Heart right ventricle (tissue), 16 donors: ENCODE data around the gene FAM184A. TPM values are rescaled to one million over a fixed set of nuclear protein-coding genes. Genes with fewer than 3 reads are reported as not detected.

Source experiments
- ATAC-seq, 8 donors: fragments of 200-7000 bp; cut with Tn5 transposase; one replicate each; pipeline ENCODE4 v1.9.1; 2020; ENCODE audit warnings: mild to moderate bottlenecking in 8 of 8, moderate library complexity in 8 of 8, moderate number of reproducible peaks in 1 of 8
- DNase-seq, 2 donors: peaks; one replicate each; pipeline ENCODE4 v3.0.0-alpha.2; 2020
- H3K27ac ChIP-seq, 10 donors: fragments of 200-600 bp; sonication (generic) in 2 of 10; one replicate each; pipeline versions ENCODE4 v1.5.0 to v1.8.0; 2020 to 2022; ENCODE audit warnings: mild to moderate bottlenecking in 3 of 10
- H3K27me3 ChIP-seq, 7 donors: fragments of 200-600 bp; one replicate each; pipeline ENCODE4 v1.8.0; 2021 to 2022; ENCODE audit warnings: mild to moderate bottlenecking in 2 of 7
- H3K36me3 ChIP-seq, 9 donors: fragments of 200-600 bp; sonication (generic) in 1 of 9; one replicate each; pipeline versions ENCODE4 v1.5.0 to v1.8.0; 2020 to 2022; ENCODE audit warnings: mild to moderate bottlenecking in 2 of 9
- H3K4me1 ChIP-seq, 9 donors: fragments of 200-600 bp; sonication (generic) in 1 of 9; one replicate each; pipeline versions ENCODE4 v1.5.0 to v1.8.0; 2020 to 2022; ENCODE audit warnings: mild to moderate bottlenecking in 4 of 9
- H3K4me3 ChIP-seq, 10 donors: fragments of 200-600 bp; sonication (generic) in 2 of 10; one replicate each; pipeline versions ENCODE4 v1.5.0 to v1.8.0; 2020 to 2022; ENCODE audit warnings: mild to moderate bottlenecking in 7 of 10, moderate library complexity in 2 of 10
- H3K9me3 ChIP-seq, 11 donors: fragments of 200-600 bp in 10 of 11; sonication (generic) in 2 of 11; one replicate each; pipeline versions ENCODE4 v1.5.0 to v1.8.0; 2013 to 2022; ENCODE audit warnings: mild to moderate bottlenecking in 2 of 11, control low read depth in 1 of 11, moderate library complexity in 1 of 11
- WGBS, 2 donors: extraction: QIAGEN DNeasy Blood & Tissue Kit; methylation state at CpG; one replicate each; pipeline ENCODE4 v1.1.7; 2013; ENCODE audit warnings: inconsistent platforms in 1 of 2; 5-methylcytosine and 5-hydroxymethylcytosine counted together
- intact Hi-C, 10 donors: fragments of 100-400 bp; cut with DNase I; formaldehyde crosslinking; loops; one replicate each; pipeline versions ENCODE4 v1.11.1 to v1.14.2; 2022
- polyA plus RNA-seq, 2 donors: library from polyadenylated mRNA; stranded (reverse); fragments of 200-250 nt; gene quantifications; one replicate each; pipeline ENCODE4 v1.2.3, GENCODE V29; 2013
- total RNA-seq, 10 donors: library from RNA; stranded (reverse); fragmentation: NEBNext Ultra II Directional in 3 of 10; extraction: Animal tissue kit (Norgen Biotek cat#: 25700) in 3 of 10; gene quantifications; one replicate each; pipeline versions ENCODE4 v1.2.1 to v1.2.4, GENCODE V29; 2021 to 2023
- TF ChIP-seq, protein P1 (sequence below), 9 donors: fragments of 200-600 bp; sonication (generic) in 2 of 9; IDR thresholded peaks; one replicate each; pipeline versions ENCODE4 v1.5.0 to v1.8.0; 2021 to 2022; ENCODE audit warnings: antibody characterized with exemption in 9 of 9, mild to moderate bottlenecking in 5 of 9, moderate library complexity in 1 of 9
- donor health status: Arrhythmogenic right ventricular cardiomyopathy.
- donor health status: ischemic (EF 13 %, LVEDD 7.1; RV severe dilation, severe dysfunction).
- donor health status: healthy with polysubstance abuse.
- donor health status: DM: no; HTN: yes; CAD: no.
- donor health status: DM: no; HTN: no; CAD: no.
- donor health status: ischemic (EF 25% LVEDD 6.9; RV normal size, moderate dysfunction).
- donor health status: ischemic (EF 25% LVEDD 5.7; RV mildly dilated, moderate dysfunction).
- donor health status: healthy.
- donor health status: DM: yes; HTN: yes; CAD: no.
- donor health status: Ischemic cardiomyopathy.
- donor health status: ischemic (EF 35%, LVEDD 5.7; RV mildly dilated, moderate dysfunction).
- donor health status: nonischemic (EF 11% LVEDD 7.7; RV severe dilation, severe dysfunction).
- donor health status: DM: yes; HTN: yes; CAD: no.
- donor health status: PGD.
- donor health status: ischemic (EF 29% LVEDD 5.4; RV normal size, mild dysfunction).
- donor health status: nonischemic (EF 23%, LVEDD 6.1; RV moderate dilation, normal function).

The FAM184A gene
- total and polyA plus RNA-seq, 12 donors = 0.16 to 3.0 (median 0.42) TPM

DNA sequence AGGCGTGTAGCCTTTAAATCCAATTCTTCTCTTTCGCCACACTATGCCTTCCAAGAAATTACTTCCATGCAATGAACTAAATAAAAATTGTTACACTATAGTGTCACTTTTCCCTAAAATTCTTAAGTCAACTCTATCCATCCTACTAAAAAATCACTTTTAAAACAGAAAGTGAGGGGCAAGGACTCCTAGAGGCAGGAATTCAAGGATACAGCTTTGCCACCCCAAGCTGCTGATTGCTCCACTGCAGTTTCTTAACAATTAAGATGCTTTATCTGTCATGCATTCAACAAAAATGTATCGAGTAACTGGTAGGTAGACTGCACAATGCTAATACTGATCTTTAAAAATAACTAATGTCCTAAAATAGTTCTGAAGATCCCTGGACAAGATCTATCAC lies 147.8 kb downstream of the FAM184A start:
- no peaks in the 10 kb centered on the region for H3K27me3 ChIP-seq
- intact Hi-C loops = no loop called here

DNA sequence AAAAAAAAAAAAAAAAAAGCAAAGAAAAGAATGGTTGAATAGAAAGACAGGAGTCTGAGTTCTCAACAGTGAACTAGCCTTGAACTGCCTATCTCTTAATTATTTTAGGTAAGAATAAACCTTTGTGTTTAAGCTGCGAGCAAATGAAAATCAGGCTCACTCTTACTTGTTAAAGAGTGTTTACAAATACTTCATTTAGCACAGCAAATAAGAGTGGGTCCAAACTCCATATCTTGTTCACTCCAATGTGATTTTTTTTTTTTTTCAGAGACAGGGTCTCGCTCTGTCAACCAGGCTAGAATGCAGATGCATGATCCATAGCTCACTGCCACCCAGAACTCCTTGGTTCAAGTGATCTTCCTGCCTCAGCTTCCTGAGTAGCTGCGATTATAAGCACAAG lies 155.4 kb downstream of the FAM184A start:
- intact Hi-C loops = no loop called here
- DNase-seq (no peak), ATAC-seq (no peak)
- Histone ChIP-seq H3K27me3 (no peaks in the 10 kb centered on the region), H3K36me3 (peaks cover 0 to 100% (median 39%) of the 10 kb centered on the region in 9 donors), H3K4me3 (no peak overlapping the region), H3K27ac (no peak overlapping the region), H3K9me3 (no peaks in the 10 kb centered on the region), H3K4me1 (no peaks in the 10 kb centered on the region)
- 92 to 97% methylated on average over 3 of the region's 3 CpGs for WGBS, 2 donors
- TF ChIP-seq, protein P1, sequence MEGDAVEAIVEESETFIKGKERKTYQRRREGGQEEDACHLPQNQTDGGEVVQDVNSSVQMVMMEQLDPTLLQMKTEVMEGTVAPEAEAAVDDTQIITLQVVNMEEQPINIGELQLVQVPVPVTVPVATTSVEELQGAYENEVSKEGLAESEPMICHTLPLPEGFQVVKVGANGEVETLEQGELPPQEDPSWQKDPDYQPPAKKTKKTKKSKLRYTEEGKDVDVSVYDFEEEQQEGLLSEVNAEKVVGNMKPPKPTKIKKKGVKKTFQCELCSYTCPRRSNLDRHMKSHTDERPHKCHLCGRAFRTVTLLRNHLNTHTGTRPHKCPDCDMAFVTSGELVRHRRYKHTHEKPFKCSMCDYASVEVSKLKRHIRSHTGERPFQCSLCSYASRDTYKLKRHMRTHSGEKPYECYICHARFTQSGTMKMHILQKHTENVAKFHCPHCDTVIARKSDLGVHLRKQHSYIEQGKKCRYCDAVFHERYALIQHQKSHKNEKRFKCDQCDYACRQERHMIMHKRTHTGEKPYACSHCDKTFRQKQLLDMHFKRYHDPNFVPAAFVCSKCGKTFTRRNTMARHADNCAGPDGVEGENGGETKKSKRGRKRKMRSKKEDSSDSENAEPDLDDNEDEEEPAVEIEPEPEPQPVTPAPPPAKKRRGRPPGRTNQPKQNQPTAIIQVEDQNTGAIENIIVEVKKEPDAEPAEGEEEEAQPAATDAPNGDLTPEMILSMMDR (IDR thresholded peaks at IDR 0.05) = no peak

More for the DNA sequence above, 147.8 kb downstream of the FAM184A start:
- peaks cover 0 to 21% (median 14%) of the 10 kb centered on the region in 9 donors for H3K4me1 ChIP-seq
- WGBS, 2 donors = 94 to 95% methylated on average over 3 of the region's 3 CpGs
- H3K4me3 ChIP-seq = no peak overlapping the region
- TF ChIP-seq, protein P1 (IDR thresholded peaks at IDR 0.05) = no peak
- peaks cover 0 to 77% (median 13%) of the 10 kb centered on the region in 9 donors for H3K36me3 ChIP-seq
- DNase-seq (no peak), ATAC-seq (no peak)
- H3K27ac ChIP-seq = no peak overlapping the region
- H3K9me3 ChIP-seq = no peaks in the 10 kb centered on the region

DNA sequence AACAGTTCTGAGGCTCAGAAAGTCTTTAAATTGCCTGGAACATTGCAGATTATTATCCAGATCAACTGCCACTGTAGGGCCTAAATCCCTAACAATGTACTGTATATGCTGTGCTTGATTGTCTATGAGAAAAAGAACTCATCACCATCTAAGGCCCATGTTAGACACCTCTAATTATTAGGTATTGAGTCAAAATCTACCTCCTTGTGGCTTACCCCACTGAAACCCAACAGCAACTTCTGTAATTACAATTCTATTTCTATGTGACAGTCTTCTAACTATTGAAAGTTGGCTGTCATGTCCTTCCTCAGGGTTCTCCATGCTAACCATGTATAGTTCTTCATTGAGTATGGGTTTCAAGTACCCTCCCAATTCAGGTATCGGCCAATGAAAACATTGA lies 157.4 kb downstream of the FAM184A start:
- 93 to 96% methylated on average over 1 of the region's 1 CpG for WGBS, 2 donors
- ATAC-seq (no peak), DNase-seq (no peak)
- H3K4me3 ChIP-seq = no peak overlapping the region
- intact Hi-C loops = no loop called here
- H3K27me3 ChIP-seq = no peaks in the 10 kb centered on the region
- no peaks in the 10 kb centered on the region for H3K4me1 ChIP-seq
- TF ChIP-seq, protein P1 (IDR thresholded peaks at IDR 0.05) = no peak
- peaks cover 0 to 100% (median 36%) of the 10 kb centered on the region in 9 donors for H3K36me3 ChIP-seq
- H3K9me3 ChIP-seq = no peaks in the 10 kb centered on the region
- H3K27ac ChIP-seq = no peak overlapping the region

DNA sequence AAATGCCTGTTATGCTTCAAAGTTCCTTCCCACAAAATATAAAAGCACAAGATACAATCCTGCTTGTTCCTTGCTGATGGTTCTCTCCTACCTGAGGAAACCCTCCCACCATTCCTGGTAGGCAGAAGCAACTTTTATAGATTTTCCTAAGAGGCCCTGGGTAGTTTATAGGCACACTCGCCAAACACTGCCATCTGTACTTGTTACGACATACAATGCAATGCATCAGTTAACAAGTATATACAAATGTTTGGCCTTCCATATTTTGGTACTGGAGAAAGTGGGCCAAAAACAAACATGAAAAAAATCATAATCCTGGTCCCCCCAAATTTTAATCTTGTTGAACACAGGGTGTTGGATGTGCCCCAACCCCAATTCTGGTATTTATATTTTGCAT lies 160.1 kb downstream of the FAM184A start:
- no peaks in the 10 kb centered on the region for H3K9me3 ChIP-seq
- intact Hi-C loops = no loop called here
- ATAC-seq (no peak), DNase-seq (no peak)
- H3K4me3 ChIP-seq = no peak overlapping the region
- no peaks in the 10 kb centered on the region for H3K27me3 ChIP-seq
- H3K27ac ChIP-seq = no peak overlapping the region
- peaks cover 0 to 100% (median 30%) of the 10 kb centered on the region in 9 donors for H3K36me3 ChIP-seq
- 95 to 97% methylated on average over 2 of the region's 2 CpGs for WGBS, 2 donors
- TF ChIP-seq, protein P1 (IDR thresholded peaks at IDR 0.05) = no peak
- no peaks in the 10 kb centered on the region for H3K4me1 ChIP-seq
